HL-60 (cell line): ENCODE measurements around the gene RIPOR2.

Source experiments
- GABPA ChIP-seq: IDR thresholded peaks from 2 replicates; pipeline ENCODE4 v1.6.1; 2012; ENCODE audit warnings: low read depth
- POLR2AphosphoS5 ChIP-seq: IDR thresholded peaks from 2 replicates; pipeline ENCODE4 v1.6.1; 2012; ENCODE audit warnings: low read depth
- SPI1 ChIP-seq: IDR thresholded peaks from 2 replicates; pipeline ENCODE4 v1.6.1; 2012; ENCODE audit warnings: low read depth, mild to moderate bottlenecking, borderline replicate concordance
- TF ChIP-seq, protein P1 (sequence below): IDR thresholded peaks from one replicate; pipeline ENCODE4 v1.5.1; 2011; ENCODE audit warnings: low read length, control low read depth, inconsistent platforms; ENCODE audit not compliant: insufficient read depth
- TF ChIP-seq, protein P2 (sequence below): IDR thresholded peaks from 2 replicates; pipeline ENCODE4 v1.6.1; 2012; ENCODE audit warnings: low read depth; ENCODE audit not compliant: insufficient replicate concordance

DNA sequence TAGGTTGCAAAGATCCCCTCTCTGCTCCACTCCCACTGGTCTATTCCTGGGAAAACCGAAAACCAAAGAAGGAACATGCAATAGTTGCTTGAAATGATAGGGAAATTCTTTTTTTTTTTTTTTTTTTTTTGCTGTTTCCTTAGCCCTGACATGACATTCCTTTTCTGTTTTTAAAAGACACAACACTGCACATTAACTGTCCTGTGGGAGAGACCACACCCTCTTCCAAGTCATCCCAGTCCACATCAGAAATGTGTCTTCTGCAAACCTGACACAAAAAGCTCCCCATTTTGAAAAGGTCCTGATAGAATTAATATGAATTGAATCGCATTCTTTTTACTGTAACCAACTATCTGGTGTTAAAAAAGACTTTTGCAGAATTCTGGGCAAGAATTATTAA is 43.4 kb upstream of the RIPOR2 start:
- TF ChIP-seq, protein P1, sequence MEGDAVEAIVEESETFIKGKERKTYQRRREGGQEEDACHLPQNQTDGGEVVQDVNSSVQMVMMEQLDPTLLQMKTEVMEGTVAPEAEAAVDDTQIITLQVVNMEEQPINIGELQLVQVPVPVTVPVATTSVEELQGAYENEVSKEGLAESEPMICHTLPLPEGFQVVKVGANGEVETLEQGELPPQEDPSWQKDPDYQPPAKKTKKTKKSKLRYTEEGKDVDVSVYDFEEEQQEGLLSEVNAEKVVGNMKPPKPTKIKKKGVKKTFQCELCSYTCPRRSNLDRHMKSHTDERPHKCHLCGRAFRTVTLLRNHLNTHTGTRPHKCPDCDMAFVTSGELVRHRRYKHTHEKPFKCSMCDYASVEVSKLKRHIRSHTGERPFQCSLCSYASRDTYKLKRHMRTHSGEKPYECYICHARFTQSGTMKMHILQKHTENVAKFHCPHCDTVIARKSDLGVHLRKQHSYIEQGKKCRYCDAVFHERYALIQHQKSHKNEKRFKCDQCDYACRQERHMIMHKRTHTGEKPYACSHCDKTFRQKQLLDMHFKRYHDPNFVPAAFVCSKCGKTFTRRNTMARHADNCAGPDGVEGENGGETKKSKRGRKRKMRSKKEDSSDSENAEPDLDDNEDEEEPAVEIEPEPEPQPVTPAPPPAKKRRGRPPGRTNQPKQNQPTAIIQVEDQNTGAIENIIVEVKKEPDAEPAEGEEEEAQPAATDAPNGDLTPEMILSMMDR: no peak
- TF ChIP-seq POLR2AphosphoS5 (no peak), GABPA (no peak), SPI1 (no peak)
- TF ChIP-seq, protein P2, sequence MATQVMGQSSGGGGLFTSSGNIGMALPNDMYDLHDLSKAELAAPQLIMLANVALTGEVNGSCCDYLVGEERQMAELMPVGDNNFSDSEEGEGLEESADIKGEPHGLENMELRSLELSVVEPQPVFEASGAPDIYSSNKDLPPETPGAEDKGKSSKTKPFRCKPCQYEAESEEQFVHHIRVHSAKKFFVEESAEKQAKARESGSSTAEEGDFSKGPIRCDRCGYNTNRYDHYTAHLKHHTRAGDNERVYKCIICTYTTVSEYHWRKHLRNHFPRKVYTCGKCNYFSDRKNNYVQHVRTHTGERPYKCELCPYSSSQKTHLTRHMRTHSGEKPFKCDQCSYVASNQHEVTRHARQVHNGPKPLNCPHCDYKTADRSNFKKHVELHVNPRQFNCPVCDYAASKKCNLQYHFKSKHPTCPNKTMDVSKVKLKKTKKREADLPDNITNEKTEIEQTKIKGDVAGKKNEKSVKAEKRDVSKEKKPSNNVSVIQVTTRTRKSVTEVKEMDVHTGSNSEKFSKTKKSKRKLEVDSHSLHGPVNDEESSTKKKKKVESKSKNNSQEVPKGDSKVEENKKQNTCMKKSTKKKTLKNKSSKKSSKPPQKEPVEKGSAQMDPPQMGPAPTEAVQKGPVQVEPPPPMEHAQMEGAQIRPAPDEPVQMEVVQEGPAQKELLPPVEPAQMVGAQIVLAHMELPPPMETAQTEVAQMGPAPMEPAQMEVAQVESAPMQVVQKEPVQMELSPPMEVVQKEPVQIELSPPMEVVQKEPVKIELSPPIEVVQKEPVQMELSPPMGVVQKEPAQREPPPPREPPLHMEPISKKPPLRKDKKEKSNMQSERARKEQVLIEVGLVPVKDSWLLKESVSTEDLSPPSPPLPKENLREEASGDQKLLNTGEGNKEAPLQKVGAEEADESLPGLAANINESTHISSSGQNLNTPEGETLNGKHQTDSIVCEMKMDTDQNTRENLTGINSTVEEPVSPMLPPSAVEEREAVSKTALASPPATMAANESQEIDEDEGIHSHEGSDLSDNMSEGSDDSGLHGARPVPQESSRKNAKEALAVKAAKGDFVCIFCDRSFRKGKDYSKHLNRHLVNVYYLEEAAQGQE: no peak
